HG03342 (cell line): Measurements from ENCODE around the gene CLEC12A.
"Not testable (repeated sequence)": the region's sequence is repeated elsewhere in the genome, so short reads cannot be mapped to it uniquely, and the experiment has no call there.

Source experiments
- ATAC-seq: cut with Tn5 transposase; IDR thresholded peaks from one replicate; pipeline ENCODE4 v1.9.1; 2021; ENCODE audit warnings: mild to moderate bottlenecking, moderate library complexity; ENCODE audit not compliant: unreplicated experiment

The CLEC12A gene

DNA sequence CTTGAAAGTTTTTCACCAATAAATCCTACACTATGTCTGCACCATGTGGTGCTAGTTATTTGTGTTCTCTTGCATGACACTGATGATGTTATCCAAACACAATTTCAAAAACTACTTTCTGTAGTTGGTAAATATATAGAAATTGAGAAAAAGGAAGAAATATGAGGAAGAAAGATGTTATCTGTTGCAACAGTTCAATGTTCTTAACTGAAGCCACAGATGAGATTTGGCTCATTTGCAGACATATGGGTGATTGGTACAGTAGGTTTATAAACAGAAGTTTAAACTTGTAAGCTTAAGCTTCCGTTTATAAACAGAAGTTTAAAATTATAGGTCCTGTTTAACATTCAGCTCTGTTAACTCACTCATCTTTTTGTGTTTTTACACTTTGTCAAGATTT, at the start of gene CLEC12A:
CLEC12A (plus strand) TSS at position 229 of the 400 bp plus-strand sequence. CDS start 188 bp downstream, outside the sequence.
- no peak for ATAC-seq

- ATAC-seq, result no peak
Measured at GRCh38 chr12:9922429-9922828, 48.8 kb upstream of the CLEC12A start.

DNA sequence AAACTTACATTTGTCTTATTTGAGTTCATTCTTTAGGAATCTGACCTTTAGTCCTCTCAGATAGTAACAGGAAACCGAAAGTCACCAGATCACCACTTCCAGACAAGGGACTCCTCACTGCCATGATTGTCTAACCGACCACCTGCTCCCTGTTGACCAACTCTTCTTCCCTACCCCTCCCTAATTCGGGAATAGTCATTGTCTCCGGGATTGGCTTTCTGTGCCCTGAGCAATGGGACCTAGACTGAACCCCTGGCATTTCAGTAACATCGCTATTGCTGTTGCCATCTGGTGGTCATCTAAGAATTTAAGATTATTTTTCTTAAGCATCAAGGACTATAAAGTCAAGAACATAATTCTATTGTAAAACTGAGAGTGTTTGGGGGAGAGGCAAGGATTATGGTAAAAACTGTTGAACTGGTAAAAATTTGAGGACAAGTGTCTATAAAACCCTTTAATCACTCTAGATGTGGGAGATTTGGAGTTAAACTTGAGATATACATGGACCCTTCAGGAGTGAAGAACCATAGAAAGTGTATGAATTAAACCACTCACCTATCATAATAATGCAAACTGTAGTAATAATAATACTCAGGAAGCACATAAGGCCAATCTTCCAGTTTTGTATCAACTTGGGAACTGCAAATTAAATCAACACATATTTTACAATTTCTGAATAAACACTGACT, 45.4 kb upstream of the CLEC12A start:
- no peak for ATAC-seq

DNA sequence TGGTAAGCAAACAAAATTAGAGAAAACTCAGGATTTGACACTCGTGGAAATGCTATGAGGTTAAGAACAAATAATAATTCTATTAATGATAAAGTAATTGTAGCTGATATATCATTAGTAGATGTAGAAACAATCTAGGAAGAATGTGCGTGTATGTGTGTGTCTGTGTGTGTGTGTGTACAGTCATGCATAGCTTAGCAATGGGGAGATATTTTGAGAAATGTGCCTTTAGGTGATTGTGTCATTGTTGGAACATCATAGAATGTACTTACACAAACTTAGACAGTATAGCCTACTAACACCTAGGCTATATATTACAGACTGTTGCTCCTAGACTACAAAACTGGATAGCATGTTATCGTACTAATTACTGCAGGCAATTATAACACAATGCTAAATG, 44.3 kb upstream of the CLEC12A start:
- ATAC-seq, result no peak

DNA sequence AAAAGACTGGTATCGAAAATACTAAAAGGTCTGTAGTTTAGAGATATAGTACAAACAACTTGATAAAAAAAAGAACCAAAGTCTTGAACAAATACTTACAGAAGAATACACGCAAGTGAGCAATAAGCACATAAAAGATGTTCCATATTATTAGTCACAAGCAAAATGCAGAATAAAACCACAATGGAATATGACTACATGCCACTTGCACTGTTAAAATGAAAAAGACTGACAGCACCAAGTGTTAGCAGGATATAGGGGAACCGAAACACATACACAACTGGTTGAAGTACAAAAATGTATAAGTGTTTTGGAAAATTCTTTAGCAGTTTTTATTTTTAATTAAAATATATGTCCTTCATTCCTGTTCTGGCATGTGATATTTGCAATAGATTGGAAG, 42.6 kb upstream of the CLEC12A start:
- no peak for ATAC-seq

- ATAC-seq, result no peak
Measured at GRCh38 chr12:9931245-9931644, 40.0 kb upstream of the CLEC12A start.

- no peak for ATAC-seq
Measured at GRCh38 chr12:9932270-9932669, 38.9 kb upstream of the CLEC12A start, which contains the start of gene CLEC2A. TSS of gene CLEC2A (minus strand) at chr12:9932370. CDS start at chr12:9932329, 41 bp downstream.

DNA sequence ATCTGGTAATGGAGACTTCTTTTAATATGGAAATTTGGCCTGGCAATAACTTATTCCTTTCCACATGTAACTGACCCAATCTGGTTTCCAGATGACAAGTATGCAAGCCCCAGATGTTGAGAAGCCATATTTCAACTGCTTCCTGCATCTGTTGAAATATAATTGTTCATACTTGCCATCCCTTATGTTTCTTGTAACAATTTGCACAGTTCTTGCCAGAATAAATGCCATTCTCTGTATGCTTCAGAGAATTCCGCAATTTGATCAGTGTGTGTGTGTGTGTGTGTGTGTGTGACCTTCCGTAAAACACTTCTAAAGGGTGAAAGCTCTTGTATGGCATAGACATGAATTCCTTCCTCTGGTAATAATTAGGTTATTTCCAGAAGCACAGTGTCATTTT, 37.3 kb upstream of the CLEC12A start:
- ATAC-seq, result no peak

- ATAC-seq, result no peak
Measured at GRCh38 chr12:9935026-9935425, 36.2 kb upstream of the CLEC12A start.

DNA sequence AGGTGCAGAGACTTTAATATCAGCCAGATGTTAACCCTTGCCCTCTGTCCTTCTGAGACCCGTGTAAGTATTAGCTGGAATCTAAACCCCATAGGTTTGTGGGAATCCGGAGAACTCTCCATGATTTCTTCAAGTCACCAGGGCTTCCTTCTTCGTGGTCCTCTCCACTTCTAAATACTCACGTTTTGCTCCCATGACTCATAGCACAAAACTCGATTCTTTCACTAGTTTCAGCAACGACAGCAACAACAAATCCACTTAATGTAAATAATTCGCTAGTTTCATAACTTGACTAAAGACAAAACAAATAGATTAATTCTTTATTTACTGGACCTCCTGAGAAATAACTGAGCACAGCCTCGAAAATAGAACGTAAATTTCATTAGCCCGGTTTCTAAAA, 34.6 kb upstream of the CLEC12A start:
- no peak for ATAC-seq

DNA sequence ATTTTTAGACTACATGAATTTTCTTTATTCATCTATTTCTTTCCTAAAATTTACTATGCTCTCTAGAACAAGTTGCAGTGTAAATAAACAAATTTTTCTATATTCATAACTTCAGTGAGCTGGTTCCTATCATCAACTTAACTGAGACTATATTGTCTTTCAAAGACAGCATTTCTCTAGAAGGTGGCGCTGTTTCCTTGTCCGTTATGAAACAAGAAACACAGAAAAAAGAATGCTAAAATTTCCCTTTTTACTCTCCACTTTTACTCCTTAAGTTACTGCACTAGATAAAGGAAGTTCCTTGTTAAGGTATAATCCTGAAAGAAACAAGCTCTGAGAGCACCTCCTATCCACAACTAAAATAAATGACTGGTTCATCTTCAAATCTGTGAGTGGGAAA, 30.8 kb upstream of the CLEC12A start:
- ATAC-seq, result no peak

- ATAC-seq, result no peak
Measured at GRCh38 chr12:9941838-9942237, 29.4 kb upstream of the CLEC12A start.

- ATAC-seq, result no peak
Measured at GRCh38 chr12:9943240-9943639, 28.0 kb upstream of the CLEC12A start.

DNA sequence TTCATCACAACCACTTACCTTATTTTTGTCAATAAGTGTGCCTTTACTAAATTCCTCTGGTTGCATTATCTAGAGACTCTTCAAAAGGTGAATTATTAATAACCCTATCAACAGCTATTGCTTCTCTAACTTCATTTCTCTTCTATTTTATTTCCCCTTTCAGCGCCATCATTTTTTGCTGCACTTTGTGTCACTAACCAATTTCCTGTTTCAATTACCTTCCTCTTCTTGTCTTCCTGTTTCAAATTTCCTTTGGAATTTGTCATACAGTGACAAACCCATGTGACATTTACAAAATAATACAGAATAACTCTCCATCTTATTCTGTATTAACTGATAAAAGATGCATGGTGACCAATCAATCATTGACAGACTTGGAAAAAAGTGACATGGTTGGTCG, 26.8 kb upstream of the CLEC12A start:
- no peak for ATAC-seq

DNA sequence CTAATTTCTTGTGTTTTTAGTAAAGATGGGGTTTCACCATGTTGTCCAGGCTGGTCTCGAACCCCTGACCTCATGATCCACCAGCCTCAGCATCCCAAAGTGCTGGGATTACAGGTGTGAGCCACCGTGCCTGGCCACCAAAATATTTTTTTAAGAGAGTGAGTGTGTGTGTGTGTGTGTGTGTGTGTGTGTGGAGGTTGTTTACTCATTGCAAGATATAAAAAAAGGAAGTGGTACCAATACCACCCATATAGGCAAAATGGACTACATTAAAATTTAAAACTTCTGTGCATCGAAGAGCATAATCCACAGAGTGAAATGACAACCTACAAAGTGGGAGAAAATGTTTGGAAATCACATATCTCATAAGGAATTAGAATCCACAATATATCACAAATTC, 23.5 kb upstream of the CLEC12A start:
- ATAC-seq, result no peak

GRCh38 chr12:9948606-9949296, 22.5 kb upstream of the CLEC12A start:
- peak; percentile 96 for ATAC-seq

DNA sequence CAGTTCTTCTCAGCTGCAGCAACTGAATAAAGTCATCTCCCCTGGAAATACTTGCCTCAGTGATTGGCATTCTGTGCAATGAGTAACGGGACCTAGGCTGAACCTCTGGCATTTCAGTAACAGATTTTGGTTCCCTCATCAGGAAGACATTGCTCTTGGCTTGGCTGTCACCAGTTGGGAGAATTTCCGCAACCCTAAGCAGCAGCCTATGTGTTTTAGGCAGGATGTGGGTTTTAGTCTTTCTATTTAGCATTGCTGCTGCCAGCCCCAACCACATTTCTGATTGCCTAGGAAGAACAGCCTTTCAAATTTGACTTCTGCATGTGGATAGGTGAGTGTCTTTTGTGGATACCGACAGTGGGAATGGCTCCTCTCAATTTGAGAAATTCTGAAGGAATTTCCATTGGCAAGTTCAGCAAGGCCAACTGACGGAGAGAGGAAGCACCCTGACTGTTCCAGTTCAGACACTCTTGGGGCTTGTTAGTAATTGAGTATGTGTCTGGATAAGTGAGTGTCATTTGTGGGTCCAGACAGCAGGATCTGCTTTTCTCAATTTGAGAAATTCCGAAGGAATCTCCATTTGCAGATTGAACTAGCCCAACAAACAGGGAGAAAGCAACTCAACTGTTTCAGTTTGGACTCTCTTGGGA, 20.1 kb upstream of the CLEC12A start:
- ATAC-seq, result no peak

DNA sequence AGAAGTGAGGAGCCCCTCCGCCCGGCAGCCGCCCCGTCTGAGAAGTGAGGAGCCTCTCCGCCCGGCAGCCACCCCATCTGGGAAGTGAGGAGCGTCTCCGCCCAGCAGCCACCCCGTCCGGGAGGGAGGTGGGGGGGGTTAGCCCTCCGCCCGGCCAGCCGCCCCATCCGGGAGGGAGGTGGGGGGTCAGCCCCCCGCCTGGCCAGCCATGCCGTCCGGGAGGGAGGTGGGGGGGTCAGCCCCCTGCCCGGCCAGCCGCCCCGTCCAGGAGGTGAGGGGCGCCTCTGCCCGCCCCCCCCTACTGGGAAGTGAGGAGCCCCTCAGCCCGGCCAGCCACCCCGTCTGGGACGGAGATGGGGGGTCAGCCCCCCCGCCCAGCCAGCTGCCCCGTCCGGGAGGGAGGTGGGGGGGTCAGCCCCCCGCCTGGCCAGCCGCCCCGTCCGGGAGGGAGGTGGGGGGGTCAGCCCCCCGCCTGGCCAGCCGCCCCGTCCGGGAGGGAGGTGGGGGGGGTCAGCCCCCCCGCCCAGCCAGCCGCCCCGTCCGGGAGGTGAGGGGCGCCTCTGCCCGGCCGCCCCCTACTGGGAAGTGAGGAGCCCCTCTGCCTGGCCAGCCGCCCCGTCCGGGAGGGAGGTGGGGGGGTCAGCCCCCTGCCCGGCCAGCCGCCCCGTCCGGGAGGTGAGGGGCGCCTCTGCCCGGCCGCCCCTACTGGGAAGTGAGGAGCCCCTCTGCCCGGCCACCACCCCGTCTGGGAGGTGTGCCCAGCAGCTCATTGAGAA, 18.1 kb upstream of the CLEC12A start:
- ATAC-seq, result not testable (repeated sequence)

DNA sequence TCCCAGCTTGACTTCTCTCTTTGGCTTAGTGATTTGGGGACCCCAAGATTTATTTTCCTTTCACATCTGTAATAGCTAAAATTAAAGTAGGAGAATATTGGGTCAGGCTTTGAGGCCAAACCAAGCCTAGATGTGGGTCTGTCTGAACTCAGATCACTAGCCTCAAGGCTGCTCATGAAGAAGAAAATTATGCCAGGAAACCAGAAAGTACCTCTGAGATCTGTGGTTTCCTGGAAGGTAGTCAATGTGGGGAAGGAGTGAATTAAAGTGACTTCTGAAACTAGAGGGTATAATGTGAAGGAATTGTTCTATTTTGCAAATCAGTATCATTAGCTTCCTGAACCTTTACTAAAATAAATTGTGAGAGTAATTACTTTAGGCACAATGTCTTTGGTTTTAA, 13.4 kb upstream of the CLEC12A start:
- no peak for ATAC-seq

- ATAC-seq, result no peak
Measured at GRCh38 chr12:9960590-9960989, 10.6 kb upstream of the CLEC12A start.

DNA sequence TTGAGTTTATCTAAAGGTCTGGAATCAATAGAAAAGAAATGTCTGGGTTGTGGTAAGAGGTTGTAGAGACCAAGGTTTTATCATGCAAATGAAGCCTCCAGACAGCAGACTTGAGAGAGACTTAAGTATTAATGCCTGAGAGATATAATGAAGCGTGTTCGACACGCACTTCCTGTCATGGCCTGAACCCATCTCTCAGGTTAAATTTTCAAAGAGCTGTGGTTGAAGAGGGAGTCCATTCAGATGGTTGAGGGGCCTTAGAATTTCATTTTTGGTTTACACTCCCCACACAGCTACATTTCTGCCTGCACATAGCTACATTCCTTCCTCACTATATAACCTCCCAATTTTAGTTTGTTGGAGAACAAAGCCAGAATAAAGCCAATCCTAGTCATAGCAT, 10.1 kb upstream of the CLEC12A start:
- no peak for ATAC-seq
